Dermis microvascular lymphatic vessel endothelial cell (primary cell): ENCODE measurements around the gene PLEKHA5. TPM values are rescaled to one million over a fixed set of nuclear protein-coding genes. Genes with fewer than 3 reads are reported as not detected.
"Not testable (repeated sequence)": the region's sequence is repeated elsewhere in the genome, so short reads cannot be mapped to it uniquely, and the experiment has no call there.

Experiments
- DNase-seq, 2 donors: peaks; one replicate each; pipeline versions ENCODE4 v3.0.0 to v3.0.0-alpha.2; 2010; ENCODE audit warnings: low read depth in 2 of 2
- total RNA-seq: library from RNA; depleted of rRNA; stranded (reverse); fragments of >200 nt; gene quantifications from 2 replicates; pipeline ENCODE4 v1.2.1, GENCODE V29; 2014

PLEKHA5 gene, protein sequence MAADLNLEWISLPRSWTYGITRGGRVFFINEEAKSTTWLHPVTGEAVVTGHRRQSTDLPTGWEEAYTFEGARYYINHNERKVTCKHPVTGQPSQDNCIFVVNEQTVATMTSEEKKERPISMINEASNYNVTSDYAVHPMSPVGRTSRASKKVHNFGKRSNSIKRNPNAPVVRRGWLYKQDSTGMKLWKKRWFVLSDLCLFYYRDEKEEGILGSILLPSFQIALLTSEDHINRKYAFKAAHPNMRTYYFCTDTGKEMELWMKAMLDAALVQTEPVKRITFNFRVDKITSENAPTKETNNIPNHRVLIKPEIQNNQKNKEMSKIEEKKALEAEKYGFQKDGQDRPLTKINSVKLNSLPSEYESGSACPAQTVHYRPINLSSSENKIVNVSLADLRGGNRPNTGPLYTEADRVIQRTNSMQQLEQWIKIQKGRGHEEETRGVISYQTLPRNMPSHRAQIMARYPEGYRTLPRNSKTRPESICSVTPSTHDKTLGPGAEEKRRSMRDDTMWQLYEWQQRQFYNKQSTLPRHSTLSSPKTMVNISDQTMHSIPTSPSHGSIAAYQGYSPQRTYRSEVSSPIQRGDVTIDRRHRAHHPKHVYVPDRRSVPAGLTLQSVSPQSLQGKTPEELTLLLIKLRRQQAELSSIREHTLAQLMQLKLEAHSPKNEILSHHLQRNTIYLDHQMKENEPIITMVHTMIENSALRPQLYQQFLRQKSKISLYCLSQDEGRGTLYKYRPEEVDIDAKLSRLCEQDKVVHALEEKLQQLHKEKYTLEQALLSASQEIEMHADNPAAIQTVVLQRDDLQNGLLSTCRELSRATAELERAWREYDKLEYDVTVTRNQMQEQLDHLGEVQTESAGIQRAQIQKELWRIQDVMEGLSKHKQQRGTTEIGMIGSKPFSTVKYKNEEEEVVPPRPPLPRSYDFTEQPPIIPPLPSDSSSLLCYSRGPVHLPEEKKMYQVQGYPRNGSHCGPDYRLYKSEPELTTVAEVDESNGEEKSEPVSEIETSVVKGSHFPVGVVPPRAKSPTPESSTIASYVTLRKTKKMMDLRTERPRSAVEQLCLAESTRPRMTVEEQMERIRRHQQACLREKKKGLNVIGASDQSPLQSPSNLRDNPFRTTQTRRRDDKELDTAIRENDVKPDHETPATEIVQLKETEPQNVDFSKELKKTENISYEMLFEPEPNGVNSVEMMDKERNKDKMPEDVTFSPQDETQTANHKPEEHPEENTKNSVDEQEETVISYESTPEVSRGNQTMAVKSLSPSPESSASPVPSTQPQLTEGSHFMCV
- total RNA-seq = 6.3 and 8.5 TPM in 2 replicates

GRCh38 chr12:19129486-19130223 lies at the start of gene PLEKHA5:
Gene PLEKHA5 (plus strand): TSS chr12:19129733. CDS start chr12:19129800, 67 bp downstream.
- DNase-seq = peak; percentile 28 to 63

GRCh38 chr12:19080918-19081317 lies 48.6 kb upstream of the PLEKHA5 start:
- no peak for DNase-seq

- DNase-seq = no peak
Observed at GRCh38 chr12:19082365-19082911, 47.1 kb upstream of the PLEKHA5 start.

- no peak for DNase-seq
Observed at GRCh38 chr12:19084547-19084946, 45.0 kb upstream of the PLEKHA5 start.

GRCh38 chr12:19085090-19085489 lies 44.4 kb upstream of the PLEKHA5 start:
- DNase-seq = no peak

DNA sequence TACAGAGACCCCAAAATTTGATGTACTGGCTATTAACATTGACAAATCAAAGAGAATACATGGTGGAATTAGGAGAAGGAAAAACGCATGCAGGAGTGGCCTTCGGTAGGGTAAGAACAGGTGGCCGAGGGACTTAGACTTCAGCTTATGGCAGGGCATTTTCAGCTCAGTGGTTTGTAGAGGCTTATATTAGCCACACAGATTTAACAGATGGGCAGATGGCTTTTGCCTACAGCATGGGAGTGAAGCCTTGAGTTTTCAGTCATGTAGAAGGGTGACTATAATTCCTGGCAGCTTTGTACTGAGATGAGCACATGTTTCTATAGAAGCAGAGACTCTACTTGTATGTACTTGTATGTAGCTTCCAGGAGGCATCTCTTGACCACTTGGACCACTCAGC lies 40.9 kb upstream of the PLEKHA5 start:
- no peak for DNase-seq

DNA sequence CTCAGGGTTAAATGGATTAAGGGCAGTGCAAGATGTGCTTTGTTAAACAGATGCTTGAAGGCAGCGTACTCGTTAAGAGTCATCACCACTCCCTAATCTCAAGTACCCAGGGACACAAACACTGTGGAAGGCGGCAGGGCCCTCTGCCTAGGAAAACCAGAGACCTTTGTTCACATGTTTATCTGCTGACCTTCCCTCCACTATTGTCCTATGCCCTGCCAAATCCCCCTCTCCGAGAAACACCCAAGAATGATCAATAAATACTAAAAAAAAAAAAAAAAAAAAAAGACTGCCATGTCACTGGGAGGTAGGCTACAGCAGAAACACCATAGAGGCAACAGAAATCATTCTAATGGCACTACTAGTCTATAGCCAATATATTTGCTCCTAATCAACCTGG lies 37.1 kb upstream of the PLEKHA5 start:
- not testable (repeated sequence) for DNase-seq

DNA sequence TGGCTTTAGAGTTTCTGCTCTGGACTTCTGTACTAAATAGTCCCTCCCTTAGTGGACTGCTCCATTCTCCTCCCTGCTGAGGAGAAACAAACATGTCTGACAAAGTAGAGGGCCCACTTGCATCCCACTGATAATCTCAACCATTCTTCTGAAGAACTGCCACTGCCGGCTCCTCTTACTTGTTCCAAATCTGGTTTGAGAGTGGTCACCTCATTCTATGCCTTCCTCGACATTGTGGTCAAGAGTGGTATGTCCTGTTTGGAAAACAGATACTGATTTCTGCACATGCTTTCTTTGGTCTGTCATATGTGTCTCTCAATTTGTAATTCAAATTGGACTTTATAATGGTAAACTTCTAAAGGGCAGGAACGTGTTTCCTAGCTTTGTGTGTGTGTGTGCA lies 36.3 kb upstream of the PLEKHA5 start:
- no peak for DNase-seq

DNA sequence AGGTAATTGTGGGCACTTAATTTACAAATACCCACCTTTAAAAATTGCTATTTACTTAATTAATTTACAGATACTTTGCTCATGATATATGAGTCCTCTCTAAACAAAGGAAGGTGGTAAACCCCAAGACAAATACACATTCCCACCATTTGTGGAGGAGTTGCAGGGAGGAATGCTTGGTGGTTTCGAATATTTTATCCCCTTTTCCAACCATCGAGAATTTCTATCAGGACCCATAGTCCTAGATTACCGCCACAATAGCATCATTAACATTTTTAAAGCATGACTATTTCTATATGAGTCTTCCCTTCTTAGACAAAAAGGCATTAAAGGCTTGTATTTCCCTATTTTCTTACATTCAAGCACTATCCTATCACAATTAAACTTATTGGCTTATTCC lies 34.2 kb upstream of the PLEKHA5 start:
- DNase-seq = no peak

DNA sequence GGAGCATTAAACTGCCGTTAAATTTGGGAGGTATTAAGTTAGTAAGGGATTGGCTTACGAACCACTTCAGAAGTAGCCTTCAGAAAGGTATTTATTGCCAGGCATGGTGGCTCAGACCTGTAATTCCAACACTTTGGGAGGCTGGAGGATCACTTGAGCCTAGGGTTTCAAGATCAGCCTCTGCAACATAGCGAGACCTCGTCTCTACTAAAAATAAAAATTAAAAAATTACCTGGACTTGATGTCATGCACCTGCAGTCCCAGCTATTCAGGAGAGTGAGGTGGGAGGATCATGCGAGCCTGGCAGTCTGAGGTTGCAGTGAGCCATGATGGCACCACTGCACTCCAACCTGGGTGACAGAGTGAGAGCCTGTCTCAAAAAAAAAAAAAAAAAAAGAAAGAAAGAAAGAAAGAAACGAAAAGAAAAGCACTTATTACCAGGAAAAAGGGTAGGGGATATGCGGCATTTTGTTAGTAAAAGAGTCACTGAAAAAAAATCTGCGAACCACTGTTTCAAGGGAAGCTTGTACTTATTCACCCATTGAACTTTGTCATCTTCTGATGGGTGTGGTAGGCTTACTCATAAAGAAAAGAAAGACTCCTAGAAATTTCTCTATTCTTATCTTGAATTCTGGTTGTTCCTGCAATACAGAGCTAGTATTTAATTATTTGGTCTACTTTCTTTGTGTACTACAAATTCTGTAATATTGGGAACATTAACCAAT lies 33.6 kb upstream of the PLEKHA5 start:
- DNase-seq = no peak

DNA sequence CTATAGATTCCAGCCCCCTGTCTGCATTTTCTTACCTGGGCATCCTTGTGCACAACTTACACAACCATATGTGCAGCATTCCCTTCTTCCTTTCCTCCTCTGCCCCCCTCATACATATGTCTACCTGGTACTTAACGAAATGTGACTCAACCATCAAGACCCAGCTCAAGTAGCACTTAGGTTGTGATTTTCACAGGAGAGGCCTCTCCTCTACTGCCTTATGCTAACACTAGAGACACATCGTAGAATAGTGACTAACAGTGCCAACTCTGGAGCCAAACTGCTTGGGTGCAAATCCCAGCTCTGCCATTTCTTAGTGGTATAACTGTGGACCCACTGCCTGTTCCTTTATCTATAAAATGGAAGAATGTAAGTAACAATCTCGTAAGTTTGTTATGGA lies 24.1 kb upstream of the PLEKHA5 start:
- DNase-seq = no peak

- DNase-seq = no peak
Observed at GRCh38 chr12:19107750-19108149, 21.8 kb upstream of the PLEKHA5 start.

DNA sequence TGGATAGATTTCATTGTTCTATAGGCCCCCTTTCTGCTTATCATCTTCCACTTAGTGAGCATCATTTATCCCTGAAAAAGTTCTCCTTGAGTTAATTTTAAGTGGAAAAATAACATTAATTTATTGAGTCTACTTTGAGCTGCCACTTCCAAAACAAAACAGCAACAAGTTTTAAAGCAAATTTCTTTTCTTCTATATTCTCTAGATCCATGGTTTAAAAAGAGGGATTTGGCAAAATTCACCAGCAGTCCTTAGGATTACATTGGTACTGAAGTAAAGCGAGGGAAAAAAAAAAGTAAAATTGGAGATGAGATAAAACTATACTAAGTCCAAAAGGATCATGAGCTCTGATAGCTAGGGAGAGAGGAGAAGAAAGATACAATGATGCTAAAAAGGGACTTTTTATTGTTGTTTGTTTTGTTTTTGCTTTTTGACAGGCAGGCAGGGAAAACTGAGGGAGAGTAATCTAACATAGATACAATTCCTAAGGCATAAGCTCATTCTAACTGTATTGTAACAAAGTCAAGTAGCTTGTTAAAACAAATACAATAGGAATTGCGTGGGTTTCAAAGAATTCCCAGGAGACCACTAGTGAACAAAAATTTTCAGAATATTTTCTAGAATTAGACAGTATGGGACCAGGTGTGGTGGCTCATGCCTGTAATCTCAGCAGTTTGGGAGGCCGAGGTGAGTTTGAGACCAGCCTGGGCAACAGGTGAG lies 19.2 kb upstream of the PLEKHA5 start:
- DNase-seq = no peak

DNA sequence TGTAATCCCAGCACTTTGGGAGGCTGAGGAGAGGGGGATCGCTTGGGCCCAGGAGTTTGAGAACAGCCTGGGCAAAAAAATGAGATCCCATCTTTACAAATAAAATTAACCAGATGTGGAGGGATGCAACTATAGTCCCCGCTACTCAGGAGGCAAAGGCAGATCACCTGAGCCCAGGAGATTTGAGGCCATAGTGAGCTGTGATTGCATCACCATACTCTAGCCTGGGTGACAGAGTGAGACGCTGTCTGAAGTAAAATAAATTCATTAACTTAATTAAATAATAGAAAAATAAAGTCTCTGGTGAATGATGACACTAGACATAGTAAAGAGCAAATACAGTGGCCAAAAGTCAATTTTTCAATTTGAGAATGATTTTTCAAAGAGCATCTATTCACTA lies 16.1 kb upstream of the PLEKHA5 start:
- DNase-seq = no peak

DNA sequence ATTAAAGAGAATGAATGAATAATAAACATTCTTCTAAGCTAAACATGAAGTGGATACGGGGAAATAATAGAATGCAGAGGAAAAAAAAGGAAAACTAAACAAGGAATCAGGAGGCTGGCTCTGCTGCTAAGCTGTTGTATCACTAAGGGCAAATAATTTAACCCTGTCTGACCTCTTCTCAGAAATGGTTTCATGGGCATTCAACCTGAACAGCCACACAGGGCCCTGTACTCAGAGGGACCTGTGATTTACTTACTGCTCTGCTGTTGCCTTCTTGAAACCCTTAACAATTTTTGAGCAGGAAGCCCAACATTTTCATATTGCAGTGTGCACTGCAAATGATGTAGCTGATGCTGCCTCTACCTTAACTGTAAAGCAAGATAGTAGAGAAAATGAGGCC lies 14.2 kb upstream of the PLEKHA5 start:
- DNase-seq = no peak

DNA sequence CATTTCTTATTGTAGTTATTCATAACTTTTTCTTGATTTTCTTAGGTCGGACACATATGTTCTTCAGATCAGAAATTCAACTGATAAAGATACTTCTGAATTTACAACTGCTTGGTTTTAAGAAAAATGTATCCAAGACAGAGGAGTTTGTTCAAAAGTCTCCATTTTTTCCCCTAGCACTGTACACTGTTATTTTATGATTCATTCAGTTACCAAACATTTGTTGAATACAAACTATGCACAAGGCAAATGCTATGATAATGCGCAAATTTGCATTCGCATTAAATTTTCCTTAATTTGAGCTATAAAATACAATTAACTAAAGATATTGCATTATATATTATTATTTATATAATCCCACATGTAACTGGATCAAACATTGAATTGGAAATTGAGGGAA lies 10.1 kb upstream of the PLEKHA5 start:
- no peak for DNase-seq

DNA sequence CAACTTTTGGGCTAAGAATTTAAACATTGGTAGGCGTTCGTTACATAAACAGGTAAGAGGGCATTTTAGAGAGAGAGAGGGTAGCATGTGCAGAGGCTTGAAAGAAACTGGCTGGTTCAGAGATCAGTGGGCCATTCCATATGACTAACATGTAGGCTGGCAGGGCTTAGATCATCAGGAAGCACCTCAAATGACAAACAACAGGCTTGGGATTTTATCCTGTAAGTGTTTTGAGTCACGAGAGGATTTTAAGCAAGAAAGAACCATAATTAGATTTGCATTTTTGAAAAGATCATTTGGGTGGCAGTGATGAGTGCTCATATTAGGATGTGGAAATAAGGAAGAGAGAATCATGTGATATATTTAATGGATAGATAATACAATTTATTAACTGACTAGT lies 8.7 kb upstream of the PLEKHA5 start:
- DNase-seq = no peak

- no peak for DNase-seq
Observed at GRCh38 chr12:19121449-19122018, 8.0 kb upstream of the PLEKHA5 start.

GRCh38 chr12:19125325-19125724 lies 4.2 kb upstream of the PLEKHA5 start:
- DNase-seq = no peak
